ENCODE measurements around the gene ANKS1B. TPM values are rescaled to one million over a fixed set of nuclear protein-coding genes. Genes with fewer than 3 reads are reported as not detected.

The ANKS1B gene
- total RNA-seq, 4 donors from 2014 or later = 16.6 to 62.6 (median 40.2) TPM

- Histone ChIP-seq H3K27ac (no peak overlapping the region), H3K27me3 (no peaks in the 10 kb centered on the region), H3K4me3 (no peak overlapping the region), H3K4me1 (no peaks in the 10 kb centered on the region), H3K36me3 (no peaks in the 10 kb centered on the region), H3K9me3 (no peaks in the 10 kb centered on the region)
- intact Hi-C loops (cut with DNase I; ENCODE audit: low total_unique reads) = no loop called here
- no peak for TF ChIP-seq POLR2A (IDR thresholded peaks at IDR 0.05)
- TF ChIP-seq CTCF (IDR thresholded peaks at IDR 0.05) = no peak
- DNase-seq = peak; percentile 44 to 60
Observed at GRCh38 chr12:98821866-98822265, 1162.9 kb downstream of the ANKS1B start.

GRCh38 chr12:98821232-98821631 lies 1163.5 kb downstream of the ANKS1B start:
- DNase-seq = no peak
- no peak overlapping the region for H3K4me3 ChIP-seq
- H3K27ac ChIP-seq = no peak overlapping the region
- TF ChIP-seq POLR2A (IDR thresholded peaks at IDR 0.05) = no peak
- TF ChIP-seq CTCF (IDR thresholded peaks at IDR 0.05) = no peak
- no peaks in the 10 kb centered on the region for H3K27me3 ChIP-seq
- intact Hi-C loops (cut with DNase I; ENCODE audit: low total_unique reads) = no loop called here
- H3K4me1 ChIP-seq = no peaks in the 10 kb centered on the region
- H3K36me3 ChIP-seq = no peaks in the 10 kb centered on the region
- no peaks in the 10 kb centered on the region for H3K9me3 ChIP-seq

GRCh38 chr12:98819821-98820404 lies 1164.8 kb downstream of the ANKS1B start:
- H3K4me3 ChIP-seq = no peak overlapping the region
- no peak for DNase-seq
- no peaks in the 10 kb centered on the region for H3K36me3 ChIP-seq
- no peak overlapping the region for H3K27ac ChIP-seq
- intact Hi-C loops (cut with DNase I; ENCODE audit: low total_unique reads) = no loop called here
- TF ChIP-seq POLR2A (IDR thresholded peaks at IDR 0.05) = no peak
- no peak for TF ChIP-seq CTCF (IDR thresholded peaks at IDR 0.05)
- no peaks in the 10 kb centered on the region for H3K27me3 ChIP-seq
- H3K9me3 ChIP-seq = no peaks in the 10 kb centered on the region
- H3K4me1 ChIP-seq = no peaks in the 10 kb centered on the region

- H3K36me3 ChIP-seq = no peaks in the 10 kb centered on the region
- H3K4me1 ChIP-seq = no peaks in the 10 kb centered on the region
- no peak for DNase-seq
- no peak overlapping the region for H3K4me3 ChIP-seq
- H3K27me3 ChIP-seq = no peaks in the 10 kb centered on the region
- no peaks in the 10 kb centered on the region for H3K9me3 ChIP-seq
- H3K27ac ChIP-seq = no peak overlapping the region
- intact Hi-C loops (cut with DNase I; ENCODE audit: low total_unique reads) = no loop called here
- no peak for TF ChIP-seq POLR2A (IDR thresholded peaks at IDR 0.05)
- TF ChIP-seq CTCF (IDR thresholded peaks at IDR 0.05) = no peak
Observed at GRCh38 chr12:98819071-98819470, 1165.7 kb downstream of the ANKS1B start.

- Histone ChIP-seq H3K4me1 (no peaks in the 10 kb centered on the region), H3K36me3 (no peaks in the 10 kb centered on the region), H3K4me3 (no peak overlapping the region), H3K9me3 (no peaks in the 10 kb centered on the region), H3K27me3 (no peaks in the 10 kb centered on the region), H3K27ac (no peak overlapping the region)
- TF ChIP-seq CTCF (IDR thresholded peaks at IDR 0.05) (no peak), POLR2A (IDR thresholded peaks at IDR 0.05) (no peak)
- DNase-seq = no peak
- intact Hi-C loops (cut with DNase I; ENCODE audit: low total_unique reads) = no loop called here
Observed at GRCh38 chr12:98818239-98818638, 1166.5 kb downstream of the ANKS1B start.
